ENCODE results near the gene LRRC3.

LRRC3 gene

GRCh38 chr21:44480200-44481053, 25.1 kb downstream of the LRRC3 start:
- H3K4me3 ChIP-seq (ENCODE audit: low read depth, low read length) = no peak overlapping the region
- DNase-seq (ENCODE audit: low read depth) = no peak
- TF ChIP-seq, protein P1, sequence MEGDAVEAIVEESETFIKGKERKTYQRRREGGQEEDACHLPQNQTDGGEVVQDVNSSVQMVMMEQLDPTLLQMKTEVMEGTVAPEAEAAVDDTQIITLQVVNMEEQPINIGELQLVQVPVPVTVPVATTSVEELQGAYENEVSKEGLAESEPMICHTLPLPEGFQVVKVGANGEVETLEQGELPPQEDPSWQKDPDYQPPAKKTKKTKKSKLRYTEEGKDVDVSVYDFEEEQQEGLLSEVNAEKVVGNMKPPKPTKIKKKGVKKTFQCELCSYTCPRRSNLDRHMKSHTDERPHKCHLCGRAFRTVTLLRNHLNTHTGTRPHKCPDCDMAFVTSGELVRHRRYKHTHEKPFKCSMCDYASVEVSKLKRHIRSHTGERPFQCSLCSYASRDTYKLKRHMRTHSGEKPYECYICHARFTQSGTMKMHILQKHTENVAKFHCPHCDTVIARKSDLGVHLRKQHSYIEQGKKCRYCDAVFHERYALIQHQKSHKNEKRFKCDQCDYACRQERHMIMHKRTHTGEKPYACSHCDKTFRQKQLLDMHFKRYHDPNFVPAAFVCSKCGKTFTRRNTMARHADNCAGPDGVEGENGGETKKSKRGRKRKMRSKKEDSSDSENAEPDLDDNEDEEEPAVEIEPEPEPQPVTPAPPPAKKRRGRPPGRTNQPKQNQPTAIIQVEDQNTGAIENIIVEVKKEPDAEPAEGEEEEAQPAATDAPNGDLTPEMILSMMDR (IDR thresholded peaks at IDR 0.05; ENCODE audit: insufficient read depth, low read depth, low read length, missing control alignments) = no peak

DNA sequence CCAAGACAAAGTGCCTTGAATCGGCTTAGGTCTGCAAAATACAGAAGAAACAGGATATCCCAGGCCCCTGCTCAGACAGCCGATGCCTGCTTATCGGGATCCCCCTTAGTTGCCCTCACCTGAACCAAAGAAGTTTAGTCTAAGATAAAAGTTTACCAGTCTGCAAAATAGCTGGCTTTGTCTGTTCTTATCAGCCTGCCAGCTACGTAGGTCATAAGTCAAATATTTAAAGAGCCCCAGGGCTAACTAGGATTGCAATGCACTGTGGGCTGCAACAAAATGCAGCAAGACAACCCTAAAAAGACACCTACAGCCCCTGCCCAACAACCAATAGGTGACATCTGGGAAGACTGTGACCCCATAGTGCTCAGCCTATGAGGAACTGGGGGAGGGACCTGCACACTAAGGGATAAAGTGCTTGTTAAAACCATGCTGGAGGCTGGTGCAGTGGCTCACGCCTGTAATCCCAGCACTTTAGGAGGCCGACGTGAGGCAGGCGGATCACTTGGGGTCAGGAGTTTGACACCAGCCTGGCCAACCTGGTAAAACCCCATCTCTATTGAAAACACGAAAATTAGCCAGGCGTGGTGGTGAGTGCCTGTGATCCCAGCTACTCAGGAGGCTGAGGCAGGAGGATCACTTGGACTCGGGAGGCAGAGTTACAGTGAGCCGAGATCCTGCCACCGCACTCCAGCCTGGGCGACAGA, 27.4 kb downstream of the LRRC3 start:
- TF ChIP-seq, protein P1 (IDR thresholded peaks at IDR 0.05; ENCODE audit: insufficient read depth, low read depth, low read length, missing control alignments) = no peak
- H3K4me3 ChIP-seq (ENCODE audit: low read depth, low read length) = no peak overlapping the region
- no peak for DNase-seq (ENCODE audit: low read depth)

DNA sequence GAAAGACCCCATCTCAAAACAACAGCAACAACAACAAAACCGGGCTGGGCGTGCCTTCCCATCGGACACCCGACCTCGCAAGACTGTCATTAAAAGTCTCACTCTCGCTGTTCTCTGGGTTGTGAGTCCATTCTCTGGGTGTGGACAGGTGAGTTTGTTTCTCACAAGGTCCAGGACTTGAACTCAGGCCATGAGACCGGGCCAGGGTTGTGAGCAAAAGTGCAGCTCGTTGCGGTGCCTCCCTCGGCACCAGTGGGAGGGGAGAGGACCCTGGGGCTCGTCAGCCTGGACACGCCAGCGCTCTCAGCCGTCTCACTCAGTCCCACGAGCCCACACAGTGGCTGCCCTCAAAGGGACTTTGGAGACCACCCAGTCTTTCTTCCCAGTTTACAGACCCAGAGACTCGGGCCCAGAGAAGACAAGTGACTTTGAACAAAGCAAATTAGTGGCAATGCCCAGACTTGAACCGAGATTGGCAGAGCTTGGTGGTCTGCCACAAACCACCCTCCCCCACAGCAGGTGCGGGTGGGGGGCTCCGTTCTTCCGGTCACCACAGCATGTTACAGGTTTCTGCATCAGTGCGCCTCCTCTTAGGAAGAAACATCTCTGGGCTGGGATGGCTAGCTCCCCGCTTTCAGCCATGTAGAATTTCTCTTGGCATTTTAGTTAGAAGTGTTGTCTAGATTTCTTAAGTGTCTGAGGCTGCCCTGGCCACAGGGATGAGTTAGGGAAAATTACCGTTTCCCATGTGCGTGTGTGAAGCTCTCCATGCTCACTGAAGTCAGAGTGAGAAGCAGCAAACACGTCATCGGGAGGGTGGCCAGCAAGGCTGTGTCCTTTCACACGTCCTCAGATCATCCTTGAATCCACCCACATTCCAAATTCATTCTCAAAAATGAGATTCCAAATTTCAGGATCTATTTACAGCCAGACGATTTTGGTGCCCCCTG, 28.3 kb downstream of the LRRC3 start:
- no peak for DNase-seq (ENCODE audit: low read depth)
- H3K4me3 ChIP-seq (ENCODE audit: low read depth, low read length) = no peak overlapping the region
- TF ChIP-seq, protein P1 (IDR thresholded peaks at IDR 0.05; ENCODE audit: insufficient read depth, low read depth, low read length, missing control alignments) = no peak

GRCh38 chr21:44484498-44485253, 29.4 kb downstream of the LRRC3 start:
- TF ChIP-seq, protein P1 (IDR thresholded peaks at IDR 0.05; ENCODE audit: insufficient read depth, low read depth, low read length, missing control alignments) = no peak
- DNase-seq (ENCODE audit: low read depth) = no peak
- no peak overlapping the region for H3K4me3 ChIP-seq (ENCODE audit: low read depth, low read length)

- DNase-seq (ENCODE audit: low read depth) = no peak
- TF ChIP-seq, protein P1 (IDR thresholded peaks at IDR 0.05; ENCODE audit: insufficient read depth, low read depth, low read length, missing control alignments) = no peak
Measured at GRCh38 chr21:44485254-44485793, 30.0 kb downstream of the LRRC3 start.

DNA sequence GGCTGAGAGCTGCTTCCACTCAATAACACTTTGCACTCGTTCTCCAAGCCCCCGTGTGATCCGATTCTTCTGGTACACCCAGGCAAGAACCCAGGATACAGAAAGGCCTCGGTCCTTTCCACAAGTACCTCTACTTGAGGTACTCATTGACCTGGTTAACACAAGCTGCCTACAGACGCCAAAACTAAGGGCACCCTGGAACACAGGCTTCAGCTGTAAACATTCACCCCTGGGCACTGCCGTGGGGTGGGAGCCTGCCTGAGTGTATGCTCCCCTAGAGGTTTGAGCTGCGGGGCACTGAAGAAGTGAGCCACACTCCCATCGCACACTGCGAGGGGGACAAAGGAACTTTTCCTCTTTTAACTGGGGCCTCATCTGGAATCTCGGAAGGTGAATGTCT, 30.5 kb downstream of the LRRC3 start:
- H3K4me3 ChIP-seq (ENCODE audit: low read depth, low read length) = no peak overlapping the region
- TF ChIP-seq, protein P1 (IDR thresholded peaks at IDR 0.05; ENCODE audit: insufficient read depth, low read depth, low read length, missing control alignments) = no peak
- no peak for DNase-seq (ENCODE audit: low read depth)

More at GRCh38 chr21:44485254-44485793, 30.0 kb downstream of the LRRC3 start:
- H3K4me3 ChIP-seq (ENCODE audit: low read depth, low read length) = no peak overlapping the region
